GM19099 (cell line): ENCODE data around the gene MARVELD2.
A peak's percentile ranks its signal among the peaks of the same experiment; 100 is the strongest.

ENCODE experiments used
- POLR2A ChIP-seq: IDR thresholded peaks from 3 replicates; pipeline ENCODE4 v1.6.1; 2011; ENCODE audit warnings: low read depth; ENCODE audit not compliant: insufficient read length; ENCODE audit errors: extremely low read depth

The MARVELD2 gene

GRCh38 chr5:69414885-69415583 is at the start of gene MARVELD2:
Gene MARVELD2 (plus strand): TSS chr5:69415116. CDS start chr5:69419386, 4,270 bp downstream.
- TF ChIP-seq POLR2A = no peak

- no peak for TF ChIP-seq POLR2A
Observed at GRCh38 chr5:69367697-69368279, 47.1 kb upstream of the MARVELD2 start.

- TF ChIP-seq POLR2A = no peak
Observed at GRCh38 chr5:69368458-69369339, 46.2 kb upstream of the MARVELD2 start.

GRCh38 chr5:69369340-69370121 is 45.4 kb upstream of the MARVELD2 start, which contains the start of the genes AK6, RAD17 and TAF9:
Gene AK6 (minus strand): TSS chr5:69369520. CDS start chr5:69369490, 30 bp downstream.
Gene RAD17 (plus strand): TSS chr5:69369818. CDS start chr5:69372209, 2,391 bp downstream.
Gene TAF9 (minus strand): TSS chr5:69369520. CDS start chr5:69365737, 3,783 bp downstream.
- peak; percentile 87 for TF ChIP-seq POLR2A

- no peak for TF ChIP-seq POLR2A
Observed at GRCh38 chr5:69372394-69372793, 42.5 kb upstream of the MARVELD2 start.

- TF ChIP-seq POLR2A = no peak
Observed at GRCh38 chr5:69374911-69375446, 39.9 kb upstream of the MARVELD2 start.

- no peak for TF ChIP-seq POLR2A
Observed at GRCh38 chr5:69378376-69378775, 36.5 kb upstream of the MARVELD2 start.

GRCh38 chr5:69404659-69405330 is 10.1 kb upstream of the MARVELD2 start:
- TF ChIP-seq POLR2A = no peak

GRCh38 chr5:69415584-69415958 is 655 bp downstream of the MARVELD2 start:
- no peak for TF ChIP-seq POLR2A

GRCh38 chr5:69416180-69416579 is 1.3 kb downstream of the MARVELD2 start:
- no peak for TF ChIP-seq POLR2A

GRCh38 chr5:69416699-69417098 is 1.8 kb downstream of the MARVELD2 start:
- TF ChIP-seq POLR2A = no peak

GRCh38 chr5:69418554-69418953 is 3.6 kb downstream of the MARVELD2 start:
- TF ChIP-seq POLR2A = no peak

GRCh38 chr5:69431424-69432303 is 16.7 kb downstream of the MARVELD2 start:
- TF ChIP-seq POLR2A = no peak

GRCh38 chr5:69432412-69433206 is 17.7 kb downstream of the MARVELD2 start:
- no peak for TF ChIP-seq POLR2A
